ENCODE measurements around the gene SEC24D.

The SEC24D gene

GRCh38 chr4:118776157-118776954 is 59.6 kb downstream of the SEC24D start:
- no peak for DNase-seq
- TF ChIP-seq GATA1 (IDR thresholded peaks at IDR 0.05; ENCODE audit: low read depth, low read length) (no peak), POLR2A (IDR thresholded peaks at IDR 0.05; ENCODE audit: low read length) (no peak)

GRCh38 chr4:118775405-118775804 is 60.5 kb downstream of the SEC24D start:
- no peak for DNase-seq
- TF ChIP-seq POLR2A (IDR thresholded peaks at IDR 0.05; ENCODE audit: low read length) (no peak), GATA1 (IDR thresholded peaks at IDR 0.05; ENCODE audit: low read depth, low read length) (no peak)

- TF ChIP-seq GATA1 (IDR thresholded peaks at IDR 0.05; ENCODE audit: low read depth, low read length) (no peak), POLR2A (IDR thresholded peaks at IDR 0.05; ENCODE audit: low read length) (no peak)
- DNase-seq, result no peak
Measured at GRCh38 chr4:118774989-118775388, 60.9 kb downstream of the SEC24D start.

- TF ChIP-seq POLR2A (IDR thresholded peaks at IDR 0.05; ENCODE audit: low read length) (no peak), GATA1 (IDR thresholded peaks at IDR 0.05; ENCODE audit: low read depth, low read length) (no peak)
- DNase-seq, result no peak
Measured at GRCh38 chr4:118774321-118774720, 61.6 kb downstream of the SEC24D start.

- no peak for TF ChIP-seq GATA1 (IDR thresholded peaks at IDR 0.05; ENCODE audit: low read depth, low read length)
- no peak for TF ChIP-seq POLR2A (IDR thresholded peaks at IDR 0.05; ENCODE audit: low read length)
- no peak for DNase-seq
Measured at GRCh38 chr4:118773429-118773792, 62.5 kb downstream of the SEC24D start.

GRCh38 chr4:118772767-118773428 is 63.0 kb downstream of the SEC24D start:
- DNase-seq, result no peak
- no peak for TF ChIP-seq GATA1 (IDR thresholded peaks at IDR 0.05; ENCODE audit: low read depth, low read length)
- no peak for TF ChIP-seq POLR2A (IDR thresholded peaks at IDR 0.05; ENCODE audit: low read length)

GRCh38 chr4:118772081-118772766 is 63.7 kb downstream of the SEC24D start:
- peak; percentile 55 to 69 for DNase-seq
- no peak for TF ChIP-seq GATA1 (IDR thresholded peaks at IDR 0.05; ENCODE audit: low read depth, low read length)
- no peak for TF ChIP-seq POLR2A (IDR thresholded peaks at IDR 0.05; ENCODE audit: low read length)

GRCh38 chr4:118770741-118771187 is 65.2 kb downstream of the SEC24D start:
- DNase-seq, result no peak
- TF ChIP-seq GATA1 (IDR thresholded peaks at IDR 0.05; ENCODE audit: low read depth, low read length) (no peak), POLR2A (IDR thresholded peaks at IDR 0.05; ENCODE audit: low read length) (no peak)

GRCh38 chr4:118769161-118769560 is 66.8 kb downstream of the SEC24D start:
- TF ChIP-seq GATA1 (IDR thresholded peaks at IDR 0.05; ENCODE audit: low read depth, low read length), result no peak
- TF ChIP-seq POLR2A (IDR thresholded peaks at IDR 0.05; ENCODE audit: low read length), result no peak
- no peak for DNase-seq

- TF ChIP-seq POLR2A (IDR thresholded peaks at IDR 0.05; ENCODE audit: low read length) (no peak), GATA1 (IDR thresholded peaks at IDR 0.05; ENCODE audit: low read depth, low read length) (no peak)
- DNase-seq, result peak; percentile 63 to 79
Measured at GRCh38 chr4:118767109-118767508, 68.8 kb downstream of the SEC24D start.

GRCh38 chr4:118765399-118765798 is 70.5 kb downstream of the SEC24D start:
- TF ChIP-seq GATA1 (IDR thresholded peaks at IDR 0.05; ENCODE audit: low read depth, low read length), result no peak
- no peak for TF ChIP-seq POLR2A (IDR thresholded peaks at IDR 0.05; ENCODE audit: low read length)
- DNase-seq, result peak; percentile 86

- TF ChIP-seq GATA1 (IDR thresholded peaks at IDR 0.05; ENCODE audit: low read depth, low read length) (no peak), POLR2A (IDR thresholded peaks at IDR 0.05; ENCODE audit: low read length) (no peak)
- DNase-seq, result no peak
Measured at GRCh38 chr4:118762730-118763477, 73.0 kb downstream of the SEC24D start.

GRCh38 chr4:118762155-118762554 is 73.8 kb downstream of the SEC24D start:
- no peak for TF ChIP-seq POLR2A (IDR thresholded peaks at IDR 0.05; ENCODE audit: low read length)
- no peak for TF ChIP-seq GATA1 (IDR thresholded peaks at IDR 0.05; ENCODE audit: low read depth, low read length)

More at GRCh38 chr4:118762155-118762554, 73.8 kb downstream of the SEC24D start:
- DNase-seq, result no peak
